GM19239 (cell line): Measurements from ENCODE around the gene RASL11A.
"Not testable (repeated sequence)": the region's sequence is repeated elsewhere in the genome, so short reads cannot be mapped to it uniquely, and the experiment has no call there.

Experiments
- DNase-seq: peaks from one replicate; pipeline ENCODE4 v3.0.0; 2011; ENCODE audit warnings: low spot score; ENCODE audit not compliant: insufficient read length
- FAIRE-seq: peaks from 2 replicates; lab custom pipeline; 2011; peaks lifted over from hg19 to GRCh38; lab: Jason Lieb, UNC

The RASL11A gene

GRCh38 chr13:27266917-27267316 lies 3.7 kb upstream of the RASL11A start:
- FAIRE-seq (no peak), DNase-seq (no peak)

GRCh38 chr13:27267596-27267995 lies 3.0 kb upstream of the RASL11A start:
- FAIRE-seq (no peak), DNase-seq (no peak)

GRCh38 chr13:27269114-27269665 lies 1.4 kb upstream of the RASL11A start:
- FAIRE-seq (no peak), DNase-seq (no peak)

GRCh38 chr13:27271570-27272096 lies 1.0 kb downstream of the RASL11A start:
- FAIRE-seq (no peak), DNase-seq (no peak)

GRCh38 chr13:27273658-27274425 lies 3.2 kb downstream of the RASL11A start:
- no peak for DNase-seq
- no peak for FAIRE-seq

GRCh38 chr13:27274631-27275030 lies 4.0 kb downstream of the RASL11A start:
- DNase-seq (no peak), FAIRE-seq (no peak)

- no peak for DNase-seq
- no peak for FAIRE-seq
These were observed 5.6 kb downstream of the RASL11A start for GRCh38 chr13:27276188-27276587.

GRCh38 chr13:27279506-27279905 lies 8.9 kb downstream of the RASL11A start:
- DNase-seq (no peak), FAIRE-seq (no peak)

- FAIRE-seq = no peak
These were observed 9.5 kb downstream of the RASL11A start for GRCh38 chr13:27280009-27280656.

GRCh38 chr13:27280841-27281240 lies 10.2 kb downstream of the RASL11A start:
- no peak for DNase-seq
- FAIRE-seq = no peak

More at GRCh38 chr13:27280009-27280656, 9.5 kb downstream of the RASL11A start:
- DNase-seq = no peak

- FAIRE-seq (no peak), DNase-seq (no peak)
These were observed 10.8 kb downstream of the RASL11A start for GRCh38 chr13:27281420-27281819.

GRCh38 chr13:27283906-27284493 lies 13.4 kb downstream of the RASL11A start:
- DNase-seq = no peak
- FAIRE-seq = peak; percentile 18

- FAIRE-seq = no peak
- DNase-seq = no peak
These were observed 17.8 kb downstream of the RASL11A start for GRCh38 chr13:27288392-27288791.

GRCh38 chr13:27289011-27289665 lies 18.5 kb downstream of the RASL11A start:
- DNase-seq (no peak), FAIRE-seq (no peak)

GRCh38 chr13:27290715-27291114 lies 20.1 kb downstream of the RASL11A start:
- DNase-seq (no peak), FAIRE-seq (no peak)

GRCh38 chr13:27291967-27292366 lies 21.3 kb downstream of the RASL11A start:
- not testable (repeated sequence) for FAIRE-seq, DNase-seq

GRCh38 chr13:27293076-27293691 lies 22.6 kb downstream of the RASL11A start:
- peak; percentile 14 for FAIRE-seq
- no peak for DNase-seq

- FAIRE-seq (no peak), DNase-seq (no peak)
These were observed 23.4 kb downstream of the RASL11A start for GRCh38 chr13:27293873-27294515.

GRCh38 chr13:27295096-27295495 lies 24.5 kb downstream of the RASL11A start:
- FAIRE-seq (no peak), DNase-seq (no peak)
